GM12878 (cell line): ENCODE data around the gene CENPC. TPM values are rescaled to one million over a fixed set of nuclear protein-coding genes. Genes with fewer than 3 reads are reported as not detected.

Experiments used
- ATAC-seq: fragments of 200-7000 bp; cut with Tn5 transposase; 3 replicates; pipeline ENCODE4 v1.9.1; 2020; ENCODE audit warnings: mild to moderate bottlenecking, moderate library complexity
- BruUV-seq: library from RNA; stranded (reverse); fragments of 400-500 nt; replicated peaks from 2 replicates; lab custom pipeline; 2021; lab: Mats Ljungman, UMichigan
- CTCF ChIA-PET: fragments of 300-600 bp; sonication (Branson Sonifier 250); formaldehyde crosslinking; extraction: SDS; loops from one replicate; lab custom pipeline; 2021; ENCODE audit warnings: inconsistent platforms; lab: Yijun Ruan, JAX
- POLR2A ChIA-PET: fragments of 350-600 bp; formaldehyde crosslinking; extraction: SDS; loops from one replicate; lab custom pipeline; 2021; ENCODE audit warnings: inconsistent platforms; lab: Charles Lee
- RAD21 ChIA-PET: fragments of 300-600 bp; sonication (Branson Sonifier 250); formaldehyde crosslinking; loops from one replicate; lab custom pipeline; 2023; ENCODE audit warnings: antibody characterized with exemption; ENCODE audit not compliant: unreplicated experiment; lab: Charles Lee
- SMC1A ChIA-PET: fragments of 300-600 bp; sonication (Branson Sonifier 250); formaldehyde crosslinking; loops from one replicate; lab custom pipeline; 2023; ENCODE audit not compliant: unreplicated experiment, uncharacterized antibody; lab: Charles Lee
- DNase-seq: peaks from one replicate; pipeline ENCODE4 v3.0.0-alpha.2; 2011; ENCODE audit warnings: low read depth, low spot score
- FAIRE-seq: peaks from 3 replicates; lab custom pipeline; 2011; peaks lifted over from hg19 to GRCh38; lab: Jason Lieb, UNC
- H2AFZ ChIP-seq: 2 replicates; pipeline ENCODE4 v1.6.0; 2011; ENCODE audit warnings: low read depth, low read length, control low read depth; ENCODE audit not compliant: control insufficient read depth
- H3K27ac ChIP-seq: 2 replicates; pipeline ENCODE4 v1.5.1; 2011; ENCODE audit warnings: control low read depth; ENCODE audit not compliant: control insufficient read depth, insufficient read depth
- H3K27me3 ChIP-seq, 2 experiments: replicated peaks in 1 of 2; 2 replicates each; pipeline versions ENCODE4 v1.6.0 to v1.6.1; 2011; ENCODE audit warnings: low read length in 1 of 2; ENCODE audit not compliant: control insufficient read depth in 2 of 2, insufficient read depth in 2 of 2
- H3K36me3 ChIP-seq, 2 experiments: 2 replicates each; pipeline ENCODE4 v1.5.1; 2011; ENCODE audit warnings: low read length in 1 of 2; ENCODE audit not compliant: control insufficient read depth in 2 of 2, insufficient read depth in 2 of 2
- H3K4me1 ChIP-seq: 2 replicates; pipeline ENCODE4 v1.6.1; 2011; ENCODE audit warnings: mild to moderate bottlenecking, low read length, moderate library complexity, mixed read lengths; ENCODE audit not compliant: control insufficient read depth, insufficient read depth
- H3K4me2 ChIP-seq: 2 replicates; pipeline ENCODE4 v1.6.0; 2011; ENCODE audit warnings: control low read depth; ENCODE audit not compliant: control insufficient read depth, insufficient read depth
- H3K4me3 ChIP-seq: fragments of 200-600 bp; sonication (generic); 2 replicates; pipeline ENCODE4 v1.5.1; 2016
- H3K79me2 ChIP-seq: 2 replicates; pipeline ENCODE4 v1.6.0; 2011; ENCODE audit warnings: low read length; ENCODE audit not compliant: control insufficient read depth, insufficient read depth
- H3K9ac ChIP-seq: 2 replicates; pipeline ENCODE4 v1.8.0; 2011; ENCODE audit warnings: low read length, control low read depth, mixed read lengths; ENCODE audit not compliant: control insufficient read depth, insufficient read depth
- H3K9me3 ChIP-seq: replicated peaks from 3 replicates; pipeline ENCODE4 v1.5.1; 2011; ENCODE audit warnings: mild to moderate bottlenecking, low read length; ENCODE audit not compliant: control insufficient read depth, insufficient read depth
- H4K20me1 ChIP-seq: 2 replicates; pipeline ENCODE4 v1.6.0; 2011; ENCODE audit not compliant: control insufficient read depth, insufficient read depth
- ATF2 ChIP-seq: IDR thresholded peaks from 2 replicates; pipeline ENCODE4 v1.6.1; 2012; ENCODE audit warnings: low read length, inconsistent platforms
- BCL11A ChIP-seq: IDR thresholded peaks from 2 replicates; pipeline ENCODE4 v1.6.1; 2011; ENCODE audit warnings: low read depth, low read length
- EED ChIP-seq: sonication (generic); IDR thresholded peaks from 2 replicates; pipeline ENCODE4 v1.6.1; 2016; ENCODE audit warnings: antibody characterized with exemption, low read depth
- EP300 ChIP-seq, 2 experiments: fragments of 150-350 bp in 1 of 2; IDR thresholded peaks; 2 replicates each; pipeline ENCODE4 v1.6.1; 2011 to 2012; ENCODE audit warnings: low read depth in 2 of 2, low read length in 2 of 2, borderline replicate concordance in 1 of 2, improper control_type of control experiment in 1 of 2, inconsistent platforms in 1 of 2; ENCODE audit not compliant: control insufficient read depth in 1 of 2
- EZH2 ChIP-seq: IDR thresholded peaks from 2 replicates; pipeline ENCODE4 v1.6.1; 2012; ENCODE audit warnings: low read depth, mild to moderate bottlenecking, control low read depth, inconsistent platforms, low read length, borderline replicate concordance; ENCODE audit not compliant: control insufficient read depth
- HCFC1 ChIP-seq: fragments of 150-350 bp; IDR thresholded peaks from 2 replicates; pipeline ENCODE4 v1.6.1; 2014; ENCODE audit warnings: low read length
- HDGF ChIP-seq: fragments of 450-650 bp; IDR thresholded peaks from 2 replicates; pipeline ENCODE4 v1.6.1; 2016; ENCODE audit warnings: antibody characterized with exemption
- PML ChIP-seq: IDR thresholded peaks from 2 replicates; pipeline ENCODE4 v1.6.1; 2012; ENCODE audit warnings: low read length, inconsistent platforms
- RELB ChIP-seq: fragments of 450-650 bp; IDR thresholded peaks from 2 replicates; pipeline ENCODE4 v1.6.1; 2017; ENCODE audit warnings: low read depth, mild to moderate bottlenecking, moderate library complexity
- SMAD5 ChIP-seq: IDR thresholded peaks from 2 replicates; pipeline ENCODE4 v1.6.1; 2016; ENCODE audit warnings: antibody characterized with exemption, low read depth
- TBL1XR1 ChIP-seq: IDR thresholded peaks from 2 replicates; pipeline ENCODE4 v1.6.1; 2012; ENCODE audit warnings: low read depth, low read length, improper control_type of control experiment
- YBX1 ChIP-seq: fragments of 450-650 bp; IDR thresholded peaks from 2 replicates; pipeline ENCODE4 v1.6.1; 2016; ENCODE audit warnings: antibody characterized with exemption
- ZNF274 ChIP-seq: IDR thresholded peaks from one replicate; pipeline ENCODE4 v1.8.0; 2011; ENCODE audit not compliant: insufficient read length, insufficient read depth
- ZSCAN29 ChIP-seq: fragments of 450-650 bp; IDR thresholded peaks from 2 replicates; pipeline ENCODE4 v1.6.1; 2017; ENCODE audit warnings: mild to moderate bottlenecking, moderate library complexity
- ZZZ3 ChIP-seq: IDR thresholded peaks from 2 replicates; pipeline ENCODE4 v1.6.1; 2011; ENCODE audit warnings: low read depth; ENCODE audit not compliant: control insufficient read depth, insufficient read length
- WGBS: methylation state at CpG from one replicate; pipeline ENCODE4 v1.1.6; 2016; ENCODE audit warnings: low lambda C conversion rate; ENCODE audit not compliant: insufficient replicate concordance, insufficient coverage; ENCODE audit errors: missing lambda C conversion rate; 5-methylcytosine and 5-hydroxymethylcytosine counted together
- in situ Hi-C: fragments of 300-500 bp; cut with MboI; formaldehyde crosslinking; loops from 9 replicates; pipeline ENCODE4 v1.14.3; 2018; ENCODE audit warnings: mixed read lengths
- intact Hi-C: fragments of 100-400 bp; cut with micrococcal nuclease; formaldehyde crosslinking; loops from one replicate; pipeline ENCODE4 v1.14.2; 2022; ENCODE audit not compliant: unreplicated experiment
- polyA plus RNA-seq, 11 experiments: library from polyadenylated mRNA; depleted of rRNA in 4 of 11; unstranded in 6 of 11; stranded (reverse) in 5 of 11; fragments of >200 nt; fragmentation: Nextera tagmentation in 4 of 11; fragmentation: Illumina TruSeq in 1 of 11; extraction: Ambion mirVana in 4 of 11; extraction: Trizol in 1 of 11; gene quantifications; 1 replicate in 1 of 11; 2 replicates in 10 of 11; pipeline versions ENCODE4 v1.2.1 to v1.2.3, GENCODE V29; 2011 to 2016; ENCODE audit warnings: inconsistent platforms in 2 of 11, missing spikeins in 2 of 11, low read depth in 1 of 11
- total RNA-seq, 4 experiments: library from RNA; depleted of rRNA in 3 of 4; stranded (reverse); fragments of >200 nt in 3 of 4; fragmentation: Illumina TruSeq in 1 of 4; extraction: Trizol in 1 of 4; gene quantifications; 2 replicates each; pipeline versions ENCODE4 v1.2.1 to v1.2.3, GENCODE V29; 2013 to 2021

CENPC gene
- total and polyA plus RNA-seq, 10 of the 15 experiments (the other 5 are each of a cell fraction or from before 2014, with no cell fraction given): 13.1 to 34.9 (median 20.3) TPM

DNA sequence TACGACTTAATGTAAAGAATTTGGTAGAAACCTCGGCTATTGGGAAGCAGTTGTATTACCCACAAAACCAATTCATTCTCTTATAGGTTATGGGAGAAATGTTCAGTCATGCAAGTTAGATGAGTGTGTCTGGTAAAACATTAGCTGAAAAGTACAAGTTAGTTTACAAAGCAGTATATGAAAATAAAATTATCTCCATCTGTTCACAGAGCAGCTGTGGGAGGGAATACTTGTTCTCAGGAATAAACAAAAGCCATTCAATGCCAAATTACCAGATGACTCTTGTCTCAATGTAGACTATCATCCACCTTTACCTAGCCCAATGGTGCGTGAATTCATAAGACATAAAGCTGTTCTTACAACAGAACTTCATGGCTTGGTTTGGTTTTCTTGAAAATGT lies 41.9 kb upstream of the CENPC start:
- RAD21 ChIA-PET: interaction anchor here (1.0 to 1.1 kb wide), 2 partner anchors 10 to 114 kb away, joined by 3 to 5 read pairs; partner anchors contain the start of gene UBA6

DNA sequence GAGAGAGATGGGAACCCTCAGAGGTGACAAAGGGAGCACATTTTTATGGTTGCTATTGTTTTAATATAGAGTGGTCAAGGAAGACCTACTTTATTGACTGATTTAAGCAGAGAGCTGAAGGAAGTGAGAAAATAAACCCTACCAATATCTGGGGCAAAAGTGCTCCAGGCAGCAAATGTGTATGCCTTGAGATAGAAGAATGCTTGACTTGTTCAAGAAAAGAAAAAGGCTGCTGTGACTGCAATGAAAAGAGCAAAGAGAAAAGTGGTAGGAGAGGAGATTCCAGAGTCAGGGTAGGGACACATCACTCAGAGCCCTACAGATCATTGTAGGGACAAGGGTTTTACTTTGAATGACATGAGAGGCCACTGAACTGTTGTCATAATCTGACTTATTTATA lies 39.2 kb upstream of the CENPC start:
- ChIA-PET SMC1A (interaction anchor here (2.8 kb wide), 1 partner anchor 162 kb away, joined by 8 read pairs; no protein-coding TSS in a partner anchor), RAD21 (no interaction called here), POLR2A (no interaction called here), CTCF (interaction anchor here (0.6 kb wide), 1 partner anchor 21 kb away, joined by 4 read pairs; no protein-coding TSS in a partner anchor)
- no peaks in the 10 kb centered on the region; the same call in 2 of the 3 replicates for H3K9me3 ChIP-seq
- H3K4me2 ChIP-seq: no peak overlapping the region
- BruUV-seq: no TSS peak
- no peak overlapping the region for H3K27ac ChIP-seq
- no peak overlapping the region for H2AFZ ChIP-seq
- H4K20me1 ChIP-seq: no peaks in the 10 kb centered on the region
- no peaks in the 10 kb centered on the region for H3K36me3 ChIP-seq
- no peak overlapping the region for H3K4me3 ChIP-seq
- in situ Hi-C loops: no loop called here
- H3K27me3 ChIP-seq: no peaks in the 10 kb centered on the region
- H3K9ac ChIP-seq: no peak overlapping the region
- DNase-seq (no peak), FAIRE-seq (no peak), ATAC-seq (no peak)
- no peaks in the 10 kb centered on the region for H3K79me2 ChIP-seq
- H3K4me1 ChIP-seq: peaks cover 10% of the 10 kb centered on the region
- intact Hi-C loops: no loop called here
- TF ChIP-seq TBL1XR1 (no peak), PML (no peak), RELB (no peak), HDGF (no peak), ZZZ3 (no peak), ZNF274 (no peak), HCFC1 (no peak), EP300 (IDR thresholded peaks at IDR 0.05; ENCODE audit: borderline replicate concordance in 1 of 2, control insufficient read depth in 1 of 2, low read depth in 2 of 2, low read length in 2 of 2) (no peak), BCL11A (no peak), ATF2 (no peak), EZH2 (no peak), SMAD5 (no peak), ZSCAN29 (no peak), YBX1 (no peak)

More for the DNA sequence above, 41.9 kb upstream of the CENPC start:
- Histone ChIP-seq H3K27ac (no peak overlapping the region), H3K27me3 (no peaks in the 10 kb centered on the region), H3K9me3 (no peaks in the 10 kb centered on the region), H3K9ac (no peak overlapping the region), H4K20me1 (no peaks in the 10 kb centered on the region)
- no peak for FAIRE-seq
- POLR2A ChIA-PET: interaction anchor here (0.7 kb wide), 2 partner anchors 14 to 31 kb away, joined by 5 read pairs; no protein-coding TSS in a partner anchor
- CTCF ChIA-PET: interaction anchor here (0.7 to 2.6 kb wide), 3 partner anchors 19 to 42 kb away, joined by 3 to 5 read pairs (median 4); no protein-coding TSS in a partner anchor
- intact Hi-C loops: no loop called here
- TF ChIP-seq EED: no peak
- TF ChIP-seq, all 136 proteins: peak for 0
- H3K79me2 ChIP-seq: no peaks in the 10 kb centered on the region
- no TSS peak for BruUV-seq
- no peaks in the 10 kb centered on the region for H3K4me1 ChIP-seq
- in situ Hi-C loops: no loop called here
- H3K4me2 ChIP-seq: no peak overlapping the region
- SMC1A ChIA-PET: interaction anchor here (0.6 to 2.8 kb wide), 6 partner anchors 10 to 1953 kb away, joined by 3 to 9 read pairs (median 6); no protein-coding TSS in a partner anchor
- 99% methylated on average over 3 of the region's 3 CpGs for WGBS
- no peak overlapping the region for H2AFZ ChIP-seq
- no peak for ATAC-seq
- no peak overlapping the region for H3K4me3 ChIP-seq
- no peak for DNase-seq
- H3K36me3 ChIP-seq: no peaks in the 10 kb centered on the region
